C4-2B (cell line): Measurements from ENCODE around the gene TTYH3.

Source experiments
- CTCF ChIP-seq: fragments of 450-650 bp; conservative IDR thresholded peaks from 2 replicates; pipeline ENCODE4 v1.5.1; 2017; ENCODE audit warnings: mild to moderate bottlenecking
- ZFX ChIP-seq: fragments of 450-650 bp; IDR thresholded peaks from 2 replicates; pipeline ENCODE4 v1.6.1; 2017

- no peak for TF ChIP-seq CTCF
- no peak for TF ChIP-seq ZFX
Measured at GRCh38 chr7:2711895-2712675, 80.3 kb downstream of the TTYH3 start.
